Neural progenitor cell (in vitro differentiated cells): ENCODE data around the gene CCDC66.

Experiments
- EZH2 ChIP-seq: fragments of 200-600 bp; sonication (generic); IDR thresholded peaks from 2 replicates; pipeline ENCODE4 v1.6.1; 2017; ENCODE audit warnings: antibody characterized with exemption, mild to moderate bottlenecking, moderate library complexity
- TF ChIP-seq, protein P1 (sequence below): fragments of 200-600 bp; sonication (generic); IDR thresholded peaks from 2 replicates; pipeline ENCODE4 v1.5.1; 2017; ENCODE audit warnings: antibody characterized with exemption, mild to moderate bottlenecking

GRCh38 chr3:56624725-56625124 lies 67.8 kb downstream of the CCDC66 start:
- TF ChIP-seq, protein P1, sequence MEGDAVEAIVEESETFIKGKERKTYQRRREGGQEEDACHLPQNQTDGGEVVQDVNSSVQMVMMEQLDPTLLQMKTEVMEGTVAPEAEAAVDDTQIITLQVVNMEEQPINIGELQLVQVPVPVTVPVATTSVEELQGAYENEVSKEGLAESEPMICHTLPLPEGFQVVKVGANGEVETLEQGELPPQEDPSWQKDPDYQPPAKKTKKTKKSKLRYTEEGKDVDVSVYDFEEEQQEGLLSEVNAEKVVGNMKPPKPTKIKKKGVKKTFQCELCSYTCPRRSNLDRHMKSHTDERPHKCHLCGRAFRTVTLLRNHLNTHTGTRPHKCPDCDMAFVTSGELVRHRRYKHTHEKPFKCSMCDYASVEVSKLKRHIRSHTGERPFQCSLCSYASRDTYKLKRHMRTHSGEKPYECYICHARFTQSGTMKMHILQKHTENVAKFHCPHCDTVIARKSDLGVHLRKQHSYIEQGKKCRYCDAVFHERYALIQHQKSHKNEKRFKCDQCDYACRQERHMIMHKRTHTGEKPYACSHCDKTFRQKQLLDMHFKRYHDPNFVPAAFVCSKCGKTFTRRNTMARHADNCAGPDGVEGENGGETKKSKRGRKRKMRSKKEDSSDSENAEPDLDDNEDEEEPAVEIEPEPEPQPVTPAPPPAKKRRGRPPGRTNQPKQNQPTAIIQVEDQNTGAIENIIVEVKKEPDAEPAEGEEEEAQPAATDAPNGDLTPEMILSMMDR = no peak
- TF ChIP-seq EZH2 = no peak
